ENCODE measurements around the gene FEZF1.

FEZF1 gene

GRCh38 chr7:122312789-122313188 lies 8.2 kb upstream of the FEZF1 start:
- DNase-seq (ENCODE audit: low read depth in 1 of 2, low spot score in 1 of 2), result no peak
- Histone ChIP-seq H3K27ac (replicated peaks) (no peak overlapping the region), H3K4me3 (replicated peaks; ENCODE audit: insufficient read depth, low read length) (no peak overlapping the region), H3K27me3 (ENCODE audit: insufficient read depth, poor library complexity, severe bottlenecking) (peaks cover 61% of the 10 kb centered on the region)
- TF ChIP-seq GABPA (IDR thresholded peaks at IDR 0.05; ENCODE audit: low read depth), result no peak
- no peak for TF ChIP-seq SPI1 (IDR thresholded peaks at IDR 0.05; ENCODE audit: borderline replicate concordance, low read depth)

DNA sequence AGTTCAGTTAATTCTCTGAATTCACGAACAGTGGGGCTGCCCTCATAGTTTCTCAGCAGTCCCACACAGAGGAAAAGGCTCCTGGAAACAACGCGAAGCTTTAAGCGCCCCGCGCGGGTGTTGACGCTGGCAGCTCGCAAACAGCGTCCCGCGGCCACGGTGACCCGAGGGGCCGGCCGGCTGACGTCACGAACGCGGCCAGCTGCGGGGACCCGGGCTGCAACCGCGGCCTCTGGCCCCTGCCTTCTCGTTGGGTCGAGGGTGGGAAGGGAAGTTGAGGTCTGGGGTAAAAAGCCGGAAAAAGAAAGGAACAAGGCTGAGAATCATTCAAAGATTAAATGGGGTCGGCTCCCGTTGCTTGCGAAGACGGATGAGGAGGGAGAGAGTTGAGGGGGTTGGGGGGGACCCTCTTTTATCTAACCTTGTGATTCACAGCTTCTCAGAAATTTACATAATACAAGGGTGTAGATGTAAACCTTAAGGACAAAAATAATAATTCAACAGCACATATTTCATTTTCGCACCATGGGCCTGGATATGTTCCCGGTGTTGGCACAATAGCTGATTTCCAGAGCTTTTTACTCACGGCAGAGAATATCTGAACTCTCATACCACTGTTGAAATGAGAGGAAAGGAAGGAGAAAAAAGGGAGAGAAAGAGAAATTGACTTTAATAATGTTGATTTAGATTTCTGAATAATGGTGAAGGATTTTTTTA lies 7.3 kb upstream of the FEZF1 start:
- no peak for DNase-seq (ENCODE audit: low read depth in 1 of 2, low spot score in 1 of 2)
- Histone ChIP-seq H3K27ac (replicated peaks) (no peak overlapping the region), H3K27me3 (ENCODE audit: insufficient read depth, poor library complexity, severe bottlenecking) (peaks cover 55% of the 10 kb centered on the region), H3K4me3 (replicated peaks; ENCODE audit: insufficient read depth, low read length) (no peak overlapping the region)
- TF ChIP-seq, protein P1, sequence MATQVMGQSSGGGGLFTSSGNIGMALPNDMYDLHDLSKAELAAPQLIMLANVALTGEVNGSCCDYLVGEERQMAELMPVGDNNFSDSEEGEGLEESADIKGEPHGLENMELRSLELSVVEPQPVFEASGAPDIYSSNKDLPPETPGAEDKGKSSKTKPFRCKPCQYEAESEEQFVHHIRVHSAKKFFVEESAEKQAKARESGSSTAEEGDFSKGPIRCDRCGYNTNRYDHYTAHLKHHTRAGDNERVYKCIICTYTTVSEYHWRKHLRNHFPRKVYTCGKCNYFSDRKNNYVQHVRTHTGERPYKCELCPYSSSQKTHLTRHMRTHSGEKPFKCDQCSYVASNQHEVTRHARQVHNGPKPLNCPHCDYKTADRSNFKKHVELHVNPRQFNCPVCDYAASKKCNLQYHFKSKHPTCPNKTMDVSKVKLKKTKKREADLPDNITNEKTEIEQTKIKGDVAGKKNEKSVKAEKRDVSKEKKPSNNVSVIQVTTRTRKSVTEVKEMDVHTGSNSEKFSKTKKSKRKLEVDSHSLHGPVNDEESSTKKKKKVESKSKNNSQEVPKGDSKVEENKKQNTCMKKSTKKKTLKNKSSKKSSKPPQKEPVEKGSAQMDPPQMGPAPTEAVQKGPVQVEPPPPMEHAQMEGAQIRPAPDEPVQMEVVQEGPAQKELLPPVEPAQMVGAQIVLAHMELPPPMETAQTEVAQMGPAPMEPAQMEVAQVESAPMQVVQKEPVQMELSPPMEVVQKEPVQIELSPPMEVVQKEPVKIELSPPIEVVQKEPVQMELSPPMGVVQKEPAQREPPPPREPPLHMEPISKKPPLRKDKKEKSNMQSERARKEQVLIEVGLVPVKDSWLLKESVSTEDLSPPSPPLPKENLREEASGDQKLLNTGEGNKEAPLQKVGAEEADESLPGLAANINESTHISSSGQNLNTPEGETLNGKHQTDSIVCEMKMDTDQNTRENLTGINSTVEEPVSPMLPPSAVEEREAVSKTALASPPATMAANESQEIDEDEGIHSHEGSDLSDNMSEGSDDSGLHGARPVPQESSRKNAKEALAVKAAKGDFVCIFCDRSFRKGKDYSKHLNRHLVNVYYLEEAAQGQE (IDR thresholded peaks at IDR 0.05; ENCODE audit: insufficient replicate concordance, low read depth), result no peak
- TF ChIP-seq POLR2AphosphoS5 (IDR thresholded peaks at IDR 0.05; ENCODE audit: low read depth) (no peak), GABPA (IDR thresholded peaks at IDR 0.05; ENCODE audit: low read depth) (no peak), SPI1 (IDR thresholded peaks at IDR 0.05; ENCODE audit: borderline replicate concordance, low read depth) (no peak)
- TF ChIP-seq, protein P2, sequence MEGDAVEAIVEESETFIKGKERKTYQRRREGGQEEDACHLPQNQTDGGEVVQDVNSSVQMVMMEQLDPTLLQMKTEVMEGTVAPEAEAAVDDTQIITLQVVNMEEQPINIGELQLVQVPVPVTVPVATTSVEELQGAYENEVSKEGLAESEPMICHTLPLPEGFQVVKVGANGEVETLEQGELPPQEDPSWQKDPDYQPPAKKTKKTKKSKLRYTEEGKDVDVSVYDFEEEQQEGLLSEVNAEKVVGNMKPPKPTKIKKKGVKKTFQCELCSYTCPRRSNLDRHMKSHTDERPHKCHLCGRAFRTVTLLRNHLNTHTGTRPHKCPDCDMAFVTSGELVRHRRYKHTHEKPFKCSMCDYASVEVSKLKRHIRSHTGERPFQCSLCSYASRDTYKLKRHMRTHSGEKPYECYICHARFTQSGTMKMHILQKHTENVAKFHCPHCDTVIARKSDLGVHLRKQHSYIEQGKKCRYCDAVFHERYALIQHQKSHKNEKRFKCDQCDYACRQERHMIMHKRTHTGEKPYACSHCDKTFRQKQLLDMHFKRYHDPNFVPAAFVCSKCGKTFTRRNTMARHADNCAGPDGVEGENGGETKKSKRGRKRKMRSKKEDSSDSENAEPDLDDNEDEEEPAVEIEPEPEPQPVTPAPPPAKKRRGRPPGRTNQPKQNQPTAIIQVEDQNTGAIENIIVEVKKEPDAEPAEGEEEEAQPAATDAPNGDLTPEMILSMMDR (IDR thresholded peaks at IDR 0.05; ENCODE audit: insufficient read depth, low read length), result no peak

- Histone ChIP-seq H3K4me3 (replicated peaks; ENCODE audit: insufficient read depth, low read length) (no peak overlapping the region), H3K27ac (replicated peaks) (no peak overlapping the region), H3K27me3 (ENCODE audit: insufficient read depth, poor library complexity, severe bottlenecking) (peaks cover 53% of the 10 kb centered on the region)
- no peak for DNase-seq (ENCODE audit: low read depth in 1 of 2, low spot score in 1 of 2)
- TF ChIP-seq, protein P1 (IDR thresholded peaks at IDR 0.05; ENCODE audit: insufficient replicate concordance, low read depth), result no peak
Measured at GRCh38 chr7:122311050-122311700, 6.6 kb upstream of the FEZF1 start.

- H3K27ac ChIP-seq (replicated peaks), result no peak overlapping the region
- DNase-seq (ENCODE audit: low read depth in 1 of 2, low spot score in 1 of 2), result no peak
- H3K27me3 ChIP-seq (ENCODE audit: insufficient read depth, poor library complexity, severe bottlenecking), result peaks cover 57% of the 10 kb centered on the region
- H3K4me3 ChIP-seq (replicated peaks; ENCODE audit: insufficient read depth, low read length), result no peak overlapping the region
- no peak for TF ChIP-seq POLR2AphosphoS5 (IDR thresholded peaks at IDR 0.05; ENCODE audit: low read depth)
- TF ChIP-seq, protein P1 (IDR thresholded peaks at IDR 0.05; ENCODE audit: insufficient replicate concordance, low read depth), result no peak
- no peak for TF ChIP-seq GABPA (IDR thresholded peaks at IDR 0.05; ENCODE audit: low read depth)
- TF ChIP-seq, protein P2 (IDR thresholded peaks at IDR 0.05; ENCODE audit: insufficient read depth, low read length), result no peak
- no peak for TF ChIP-seq SPI1 (IDR thresholded peaks at IDR 0.05; ENCODE audit: borderline replicate concordance, low read depth)
Measured at GRCh38 chr7:122310119-122311021, 5.8 kb upstream of the FEZF1 start.
